T-helper 17 cell (primary cell): ENCODE results near the gene FANCC. TPM values are rescaled to one million over a fixed set of nuclear protein-coding genes. Genes with fewer than 3 reads are reported as not detected.
"Not testable (repeated sequence)": the region's sequence is repeated elsewhere in the genome, so short reads cannot be mapped to it uniquely, and the experiment has no call there.

ENCODE experiments used
- ATAC-seq: fragments of 150-1000 bp; cut with Tn5 transposase; 2 replicates; pipeline ENCODE4 v1.10.0; 2021; ENCODE audit warnings: mild to moderate bottlenecking, moderate library complexity
- DNase-seq, 3 donors: peaks; one replicate each; pipeline versions ENCODE4 v3.0.0 to v3.0.0-alpha.2; 2020 to 2021
- H3K9me3 ChIP-seq: one replicate; pipeline ENCODE4 v1.7.0; 2013; ENCODE audit warnings: low read length, mild to moderate bottlenecking; ENCODE audit not compliant: control insufficient read depth, poor library complexity, severe bottlenecking
- H3K27ac Mint-ChIP-seq: one replicate; pipeline ENCODE4 v1.8.0; 2022; ENCODE audit warnings: mild to moderate bottlenecking, moderate library complexity, mixed read lengths
- H3K27me3 Mint-ChIP-seq: one replicate; pipeline ENCODE4 v1.8.0; 2022; ENCODE audit warnings: mixed read lengths
- H3K36me3 Mint-ChIP-seq: one replicate; pipeline ENCODE4 v1.8.0; 2022; ENCODE audit warnings: low read depth, mixed read lengths
- H3K4me1 Mint-ChIP-seq: one replicate; pipeline ENCODE4 v1.8.0; 2022; ENCODE audit warnings: mild to moderate bottlenecking, mixed read lengths
- H3K4me3 Mint-ChIP-seq: one replicate; pipeline ENCODE4 v1.8.0; 2022; ENCODE audit warnings: mild to moderate bottlenecking, moderate library complexity, mixed read lengths
- total RNA-seq, 4 donors: library from RNA in 2 of 4; stranded (reverse) in 2 of 4; gene quantifications; one replicate each; pipeline ENCODE4 v1.2.3 and lab custom pipeline; 2022 to 2026

FANCC gene
- total RNA-seq, 2 donors from 2014 or later: 3.7 to 3.9 TPM

- ATAC-seq (no peak), DNase-seq (no peak)
- Mint-ChIP-seq H3K36me3 (peaks cover 3% of the 10 kb centered on the region), H3K27ac (no peak overlapping the region), H3K4me1 (peaks cover 3% of the 10 kb centered on the region), H3K4me3 (no peak overlapping the region), H3K27me3 (no peaks in the 10 kb centered on the region)
- H3K9me3 ChIP-seq: no peaks in the 10 kb centered on the region
Measured at GRCh38 chr9:95225726-95226106, 91.8 kb downstream of the FANCC start.

- Mint-ChIP-seq H3K4me3 (no peak overlapping the region), H3K27ac (no peak overlapping the region), H3K27me3 (no peaks in the 10 kb centered on the region), H3K36me3 (peaks cover 3% of the 10 kb centered on the region), H3K4me1 (peaks cover 3% of the 10 kb centered on the region)
- no peak for DNase-seq
- H3K9me3 ChIP-seq: no peaks in the 10 kb centered on the region
- ATAC-seq: no peak
Measured at GRCh38 chr9:95225076-95225725, 92.3 kb downstream of the FANCC start.

- ATAC-seq (no peak), DNase-seq (no peak)
- no peaks in the 10 kb centered on the region for H3K9me3 ChIP-seq
- H3K4me3 Mint-ChIP-seq: no peak overlapping the region
- peaks cover 3% of the 10 kb centered on the region for H3K36me3 Mint-ChIP-seq
- no peak overlapping the region for H3K27ac Mint-ChIP-seq
- H3K4me1 Mint-ChIP-seq: peaks cover 3% of the 10 kb centered on the region
- no peaks in the 10 kb centered on the region for H3K27me3 Mint-ChIP-seq
Measured at GRCh38 chr9:95224376-95225019, 93.0 kb downstream of the FANCC start.

DNA sequence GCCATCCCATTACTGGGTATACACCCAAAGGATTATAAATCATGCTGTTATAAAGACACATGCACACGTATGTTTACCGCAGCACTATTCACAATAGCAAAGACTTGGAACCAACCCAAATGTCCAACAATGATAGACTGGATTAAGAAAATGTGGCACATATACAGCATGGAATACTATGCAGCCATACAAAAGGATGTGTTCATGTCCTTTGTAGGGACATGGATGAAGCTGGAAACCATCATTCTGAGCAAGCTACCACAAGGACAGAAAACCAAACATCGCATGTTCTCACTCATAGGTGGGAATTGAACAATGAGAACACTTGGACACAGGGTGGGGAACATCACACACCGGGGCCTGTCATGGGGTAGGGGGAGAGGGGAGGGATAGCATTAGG, 97.2 kb downstream of the FANCC start:
- H3K4me1 Mint-ChIP-seq, H3K27me3 Mint-ChIP-seq, DNase-seq, H3K4me3 Mint-ChIP-seq, ATAC-seq, H3K27ac Mint-ChIP-seq, H3K36me3 Mint-ChIP-seq, H3K9me3 ChIP-seq: not testable (repeated sequence)

DNA sequence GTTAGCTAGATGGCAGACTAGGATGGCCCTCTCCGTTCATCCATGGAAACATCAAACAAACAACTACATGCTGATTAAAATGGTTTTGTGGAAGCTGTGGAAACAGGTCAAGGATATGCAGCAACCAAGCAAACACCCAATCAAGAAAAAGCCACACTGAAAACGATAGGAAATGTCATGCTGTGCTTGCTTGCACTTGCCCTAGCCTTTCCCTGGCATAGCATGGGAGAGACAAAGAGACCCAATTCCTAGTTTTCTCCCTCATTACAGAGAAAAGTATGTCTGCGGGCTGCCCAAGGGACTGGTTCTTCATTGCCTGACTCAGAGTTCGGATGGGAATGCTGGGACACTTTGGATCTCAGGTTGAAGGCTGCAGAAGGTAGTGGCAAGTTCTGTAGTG, 98.7 kb downstream of the FANCC start:
- H3K4me1 Mint-ChIP-seq: peaks cover 5% of the 10 kb centered on the region
- no peaks in the 10 kb centered on the region for H3K27me3 Mint-ChIP-seq

DNA sequence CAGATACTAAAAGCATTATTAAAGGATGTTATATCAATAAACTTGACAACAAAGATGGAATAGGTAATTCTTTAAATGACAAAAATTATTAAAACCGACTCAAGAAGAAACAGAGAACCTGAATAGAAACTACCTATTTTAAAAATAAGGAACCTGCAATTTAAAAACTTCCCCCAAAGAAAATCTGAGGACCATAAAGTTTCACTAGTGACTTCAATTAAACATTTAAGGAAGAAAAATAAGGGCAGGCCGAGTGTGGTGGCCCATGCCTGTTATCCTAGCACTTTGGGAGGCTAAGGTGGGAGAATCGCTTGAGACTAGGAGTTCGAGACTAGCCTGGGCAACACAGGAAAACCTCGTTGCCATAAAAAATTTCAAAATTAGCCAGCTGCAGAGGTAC, 99.6 kb downstream of the FANCC start:
- peaks cover 5% of the 10 kb centered on the region for H3K4me1 Mint-ChIP-seq
- no peaks in the 10 kb centered on the region for H3K36me3 Mint-ChIP-seq
- H3K4me3 Mint-ChIP-seq: no peak overlapping the region
- ATAC-seq (no peak), DNase-seq (no peak)
- H3K27ac Mint-ChIP-seq: no peak overlapping the region
- no peaks in the 10 kb centered on the region for H3K9me3 ChIP-seq
- no peaks in the 10 kb centered on the region for H3K27me3 Mint-ChIP-seq

More for the DNA sequence above, 98.7 kb downstream of the FANCC start:
- Mint-ChIP-seq H3K27ac (no peak overlapping the region), H3K36me3 (no peaks in the 10 kb centered on the region), H3K4me3 (no peak overlapping the region)
- DNase-seq (no peak), ATAC-seq (no peak)
- H3K9me3 ChIP-seq: no peaks in the 10 kb centered on the region

DNA sequence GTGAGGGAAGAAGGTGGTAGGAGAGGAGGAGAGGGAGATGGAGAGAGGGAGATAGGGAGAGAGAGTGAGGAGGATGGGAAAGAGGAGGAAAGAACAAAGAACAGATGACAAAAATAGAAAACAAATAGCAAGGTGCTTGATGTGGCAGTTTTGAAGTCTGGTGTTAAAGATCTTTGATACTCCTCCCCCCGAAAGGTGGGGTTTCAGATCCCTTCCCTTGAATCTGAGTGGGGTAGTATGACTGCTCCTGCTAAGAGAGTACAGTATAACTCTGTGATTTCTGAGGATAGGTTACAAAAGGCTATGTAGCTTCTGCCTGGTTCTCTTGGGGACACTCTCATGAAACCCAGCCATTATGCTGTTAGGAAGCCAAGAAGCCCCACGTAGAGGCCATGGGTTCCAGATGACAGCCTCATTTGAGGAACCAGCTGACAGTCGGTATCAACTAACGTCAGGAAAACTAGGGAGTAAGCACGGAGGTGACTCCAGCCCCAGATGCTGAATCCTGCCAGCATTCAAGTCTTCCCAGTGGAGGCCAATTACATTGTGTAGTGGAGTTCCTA, 102.1 kb downstream of the FANCC start:
- DNase-seq (no peak), ATAC-seq (no peak)
- Mint-ChIP-seq H3K4me3 (no peak overlapping the region), H3K27me3 (no peaks in the 10 kb centered on the region), H3K27ac (no peak overlapping the region), H3K4me1 (peaks cover 5% of the 10 kb centered on the region), H3K36me3 (no peaks in the 10 kb centered on the region)
- no peaks in the 10 kb centered on the region for H3K9me3 ChIP-seq

DNA sequence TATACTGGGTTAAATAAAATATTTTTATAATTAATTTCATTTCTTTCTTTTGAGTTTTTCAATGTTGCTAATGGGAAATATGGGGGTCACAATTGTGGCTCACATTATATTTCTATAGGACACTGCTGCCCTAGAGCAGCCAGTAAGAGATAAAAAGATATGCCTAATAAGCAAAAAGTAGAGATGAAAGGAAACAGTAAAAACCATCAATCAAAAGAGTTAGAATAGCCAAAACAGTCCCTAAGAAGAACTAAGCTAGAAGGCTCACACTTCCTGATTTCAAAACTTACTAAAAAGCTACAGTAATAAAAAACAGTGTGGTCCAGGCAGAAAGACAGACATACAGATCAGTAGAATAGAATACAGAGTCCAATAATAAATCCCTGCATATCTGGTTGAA, 104.4 kb downstream of the FANCC start:
- no peaks in the 10 kb centered on the region for H3K9me3 ChIP-seq
- ATAC-seq (no peak), DNase-seq (no peak)
- no peaks in the 10 kb centered on the region for H3K36me3 Mint-ChIP-seq
- no peak overlapping the region for H3K27ac Mint-ChIP-seq
- no peak overlapping the region for H3K4me3 Mint-ChIP-seq
- H3K4me1 Mint-ChIP-seq: peaks cover 5% of the 10 kb centered on the region
- H3K27me3 Mint-ChIP-seq: no peaks in the 10 kb centered on the region

DNA sequence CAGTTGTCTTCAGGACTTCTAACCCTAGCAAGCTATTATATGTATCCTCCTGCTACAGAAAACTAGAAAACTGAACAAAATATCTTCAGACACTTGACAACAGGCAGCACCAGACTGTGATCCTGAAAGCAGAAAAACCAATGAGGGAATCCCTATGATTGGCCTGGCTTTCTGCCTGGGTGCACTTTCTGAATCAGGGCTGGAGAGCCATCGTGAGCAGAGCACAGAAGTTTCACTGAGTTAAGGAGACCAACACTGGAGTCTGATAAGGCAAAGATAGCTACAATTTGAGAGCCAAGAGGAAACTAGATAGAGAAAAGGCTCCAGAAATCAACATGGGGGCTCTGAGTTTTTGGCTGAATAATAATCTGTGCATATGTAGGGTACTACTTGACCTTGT, 106.5 kb downstream of the FANCC start:
- DNase-seq: no peak
- Mint-ChIP-seq H3K27me3 (no peaks in the 10 kb centered on the region), H3K36me3 (peaks cover 4% of the 10 kb centered on the region), H3K27ac (no peak overlapping the region), H3K4me3 (no peak overlapping the region), H3K4me1 (peaks cover 5% of the 10 kb centered on the region)
- no peaks in the 10 kb centered on the region for H3K9me3 ChIP-seq
- no peak for ATAC-seq

- H3K27ac Mint-ChIP-seq: no peak overlapping the region
- H3K36me3 Mint-ChIP-seq: peaks cover 4% of the 10 kb centered on the region
- H3K9me3 ChIP-seq: no peaks in the 10 kb centered on the region
- DNase-seq (no peak), ATAC-seq (no peak)
- no peaks in the 10 kb centered on the region for H3K27me3 Mint-ChIP-seq
- H3K4me1 Mint-ChIP-seq: no peaks in the 10 kb centered on the region
- no peak overlapping the region for H3K4me3 Mint-ChIP-seq
Measured at GRCh38 chr9:95207403-95207802, 110.1 kb downstream of the FANCC start.

GRCh38 chr9:95206143-95206542, 111.4 kb downstream of the FANCC start:
- Mint-ChIP-seq H3K4me3 (no peak overlapping the region), H3K27me3 (no peaks in the 10 kb centered on the region), H3K27ac (no peak overlapping the region), H3K36me3 (peaks cover 4% of the 10 kb centered on the region), H3K4me1 (no peaks in the 10 kb centered on the region)
- ATAC-seq (no peak), DNase-seq (no peak)
- no peaks in the 10 kb centered on the region for H3K9me3 ChIP-seq

DNA sequence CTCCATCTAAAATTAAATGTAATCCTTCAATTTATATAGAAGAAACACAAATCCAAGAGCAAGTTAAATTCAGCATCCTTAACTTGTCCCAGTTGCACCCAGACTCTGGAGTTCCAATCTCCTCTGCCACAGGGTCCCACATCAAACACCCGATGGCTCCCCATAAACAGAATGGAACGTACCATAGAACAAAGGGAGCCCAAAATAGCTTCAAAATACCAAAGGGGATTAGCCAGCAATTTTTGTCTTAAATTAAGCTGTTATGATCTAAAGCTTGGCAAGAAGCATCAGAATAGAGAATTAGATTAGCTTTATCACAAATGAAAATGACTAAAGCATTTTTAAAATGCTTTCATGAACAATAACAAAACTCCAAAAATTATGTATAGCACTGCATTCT, 112.8 kb downstream of the FANCC start:
- no peaks in the 10 kb centered on the region for H3K27me3 Mint-ChIP-seq
- DNase-seq: no peak
- H3K9me3 ChIP-seq: no peaks in the 10 kb centered on the region
- no peaks in the 10 kb centered on the region for H3K4me1 Mint-ChIP-seq
- no peak overlapping the region for H3K4me3 Mint-ChIP-seq
- no peak for ATAC-seq
- no peak overlapping the region for H3K27ac Mint-ChIP-seq
- peaks cover 4% of the 10 kb centered on the region for H3K36me3 Mint-ChIP-seq

GRCh38 chr9:95204310-95204709, 113.2 kb downstream of the FANCC start:
- H3K4me1 Mint-ChIP-seq: peaks cover under 1% of the 10 kb centered on the region
- H3K9me3 ChIP-seq: no peaks in the 10 kb centered on the region
- H3K27me3 Mint-ChIP-seq: no peaks in the 10 kb centered on the region
- no peak for DNase-seq
- H3K36me3 Mint-ChIP-seq: peaks cover 4% of the 10 kb centered on the region
- H3K27ac Mint-ChIP-seq: no peak overlapping the region
- no peak for ATAC-seq
- no peak overlapping the region for H3K4me3 Mint-ChIP-seq

DNA sequence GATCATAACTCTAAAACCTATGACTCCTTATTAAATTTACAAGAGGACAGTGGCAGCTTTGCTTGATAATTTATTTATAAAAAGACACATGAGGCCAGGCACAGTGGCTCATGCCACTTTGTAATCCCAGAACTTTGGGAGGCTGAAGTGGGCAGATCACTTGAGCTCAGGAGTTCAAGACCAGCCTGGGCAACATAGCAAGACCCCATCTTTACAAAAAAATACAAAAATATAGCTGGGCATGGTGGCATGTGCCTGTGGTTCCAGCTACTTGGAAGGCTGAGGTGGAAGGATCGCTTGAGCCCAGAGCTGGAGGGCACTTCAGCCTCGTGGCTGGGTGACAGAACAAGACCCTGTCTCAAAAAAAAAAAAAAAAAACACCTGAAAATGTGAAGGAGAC, 114.5 kb downstream of the FANCC start:
- not testable (repeated sequence) for DNase-seq, H3K27me3 Mint-ChIP-seq, H3K4me1 Mint-ChIP-seq, H3K4me3 Mint-ChIP-seq, H3K36me3 Mint-ChIP-seq, ATAC-seq, H3K27ac Mint-ChIP-seq, H3K9me3 ChIP-seq
